Measurements from ENCODE around the gene ASPSCR1. TPM values are rescaled to one million over a fixed set of nuclear protein-coding genes. Genes with fewer than 3 reads are reported as not detected.

The ASPSCR1 gene
- total and polyA plus RNA-seq, 2 of the 13 experiments (the other 11 are each of a cell fraction or from before 2014, with no cell fraction given), result 274 to 314 TPM

DNA sequence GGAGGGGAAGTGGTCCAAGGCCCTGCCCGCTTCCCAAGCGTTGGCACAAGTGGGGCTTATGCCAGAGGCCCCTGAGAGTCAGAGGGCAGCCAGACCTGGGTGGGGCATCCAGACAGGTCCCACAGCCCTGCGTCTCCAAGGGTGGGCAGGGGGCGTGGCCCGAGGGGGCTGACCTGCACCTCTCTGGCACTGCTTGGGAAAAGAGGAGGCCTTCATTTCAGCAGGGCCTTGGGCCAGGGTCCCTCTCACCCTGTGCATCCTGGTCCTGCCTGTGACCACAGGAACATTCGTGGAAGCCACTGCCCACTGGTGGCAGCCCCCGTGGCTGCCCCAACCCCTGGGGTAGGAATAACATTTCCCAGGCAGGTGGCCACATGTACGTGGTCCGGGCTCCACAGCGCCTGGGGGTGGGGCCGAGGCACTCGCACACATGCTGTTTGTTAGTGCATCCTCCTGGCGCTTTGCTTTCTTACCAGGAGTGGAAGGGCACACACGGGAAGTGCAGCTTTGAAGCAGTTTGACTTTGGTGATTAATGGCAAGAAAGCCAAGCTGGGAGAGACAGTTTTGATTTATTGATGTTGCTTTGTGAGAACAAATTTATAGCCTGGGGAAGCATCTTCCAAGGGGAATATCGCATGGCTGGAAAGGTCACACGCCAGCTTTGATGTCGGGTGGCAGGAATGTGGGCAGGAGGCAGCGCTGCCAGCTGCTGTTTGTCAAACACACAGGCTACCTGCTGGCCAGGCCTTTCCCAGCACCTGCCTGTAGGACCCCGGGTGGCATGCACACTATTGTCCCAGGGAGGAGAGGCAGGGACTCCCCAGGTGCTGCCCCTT is 40.9 kb downstream of the ASPSCR1 start (continued):
- TF ChIP-seq, protein P1, sequence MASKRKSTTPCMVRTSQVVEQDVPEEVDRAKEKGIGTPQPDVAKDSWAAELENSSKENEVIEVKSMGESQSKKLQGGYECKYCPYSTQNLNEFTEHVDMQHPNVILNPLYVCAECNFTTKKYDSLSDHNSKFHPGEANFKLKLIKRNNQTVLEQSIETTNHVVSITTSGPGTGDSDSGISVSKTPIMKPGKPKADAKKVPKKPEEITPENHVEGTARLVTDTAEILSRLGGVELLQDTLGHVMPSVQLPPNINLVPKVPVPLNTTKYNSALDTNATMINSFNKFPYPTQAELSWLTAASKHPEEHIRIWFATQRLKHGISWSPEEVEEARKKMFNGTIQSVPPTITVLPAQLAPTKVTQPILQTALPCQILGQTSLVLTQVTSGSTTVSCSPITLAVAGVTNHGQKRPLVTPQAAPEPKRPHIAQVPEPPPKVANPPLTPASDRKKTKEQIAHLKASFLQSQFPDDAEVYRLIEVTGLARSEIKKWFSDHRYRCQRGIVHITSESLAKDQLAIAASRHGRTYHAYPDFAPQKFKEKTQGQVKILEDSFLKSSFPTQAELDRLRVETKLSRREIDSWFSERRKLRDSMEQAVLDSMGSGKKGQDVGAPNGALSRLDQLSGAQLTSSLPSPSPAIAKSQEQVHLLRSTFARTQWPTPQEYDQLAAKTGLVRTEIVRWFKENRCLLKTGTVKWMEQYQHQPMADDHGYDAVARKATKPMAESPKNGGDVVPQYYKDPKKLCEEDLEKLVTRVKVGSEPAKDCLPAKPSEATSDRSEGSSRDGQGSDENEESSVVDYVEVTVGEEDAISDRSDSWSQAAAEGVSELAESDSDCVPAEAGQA (IDR thresholded peaks at IDR 0.05; ENCODE audit: low read depth), result no peak
- TF ChIP-seq, protein P1 (CRISPR knock-in tag; IDR thresholded peaks at IDR 0.05; ENCODE audit: borderline replicate concordance), result no peak
- peak; percentile 4; the same call in 1 of the 2 replicates for TF ChIP-seq THAP11 (CRISPR knock-in tag; IDR thresholded peaks at IDR 0.05)
- TF ChIP-seq EEA1 (CRISPR knock-in tag; IDR thresholded peaks at IDR 0.05; ENCODE audit: borderline replicate concordance), result no peak
- TF ChIP-seq ZC3H13 (CRISPR knock-in tag; IDR thresholded peaks at IDR 0.05), result peak; percentile 76
- no peak for TF ChIP-seq ZNF136 (CRISPR knock-in tag; IDR thresholded peaks at IDR 0.05; ENCODE audit: low read depth)
- TF ChIP-seq POLR2A (IDR thresholded peaks at IDR 0.05; ENCODE audit: insufficient read depth in 1 of 2, low read depth in 2 of 2, low read length in 2 of 2), result no peak; a peak in 1 of 4 replicates
- no peak; the same call in 1 of the 2 replicates for TF ChIP-seq ZNF589 (CRISPR knock-in tag; conservative IDR thresholded peaks at IDR 0.05)
- TF ChIP-seq ZFYVE20 (CRISPR knock-in tag; IDR thresholded peaks at IDR 0.05; ENCODE audit: borderline replicate concordance, low read depth), result no peak
- TF ChIP-seq ZNF230 (CRISPR knock-in tag; IDR thresholded peaks at IDR 0.05), result no peak
- TF ChIP-seq PHF20 (CRISPR knock-in tag; IDR thresholded peaks at IDR 0.05), result no peak
- peak; percentile 94 for TF ChIP-seq RBM22 (optimal IDR thresholded peaks at IDR 0.05; ENCODE audit: low read length)
- no peak for TF ChIP-seq ZNF713 (CRISPR knock-in tag; IDR thresholded peaks at IDR 0.05)
- TF ChIP-seq ZNF260 (CRISPR knock-in tag; IDR thresholded peaks at IDR 0.05; ENCODE audit: borderline replicate concordance, low read depth), result 0 out of 2 replicates have a peak, but pooled peaks have one; percentile 64
- TF ChIP-seq, protein P2, sequence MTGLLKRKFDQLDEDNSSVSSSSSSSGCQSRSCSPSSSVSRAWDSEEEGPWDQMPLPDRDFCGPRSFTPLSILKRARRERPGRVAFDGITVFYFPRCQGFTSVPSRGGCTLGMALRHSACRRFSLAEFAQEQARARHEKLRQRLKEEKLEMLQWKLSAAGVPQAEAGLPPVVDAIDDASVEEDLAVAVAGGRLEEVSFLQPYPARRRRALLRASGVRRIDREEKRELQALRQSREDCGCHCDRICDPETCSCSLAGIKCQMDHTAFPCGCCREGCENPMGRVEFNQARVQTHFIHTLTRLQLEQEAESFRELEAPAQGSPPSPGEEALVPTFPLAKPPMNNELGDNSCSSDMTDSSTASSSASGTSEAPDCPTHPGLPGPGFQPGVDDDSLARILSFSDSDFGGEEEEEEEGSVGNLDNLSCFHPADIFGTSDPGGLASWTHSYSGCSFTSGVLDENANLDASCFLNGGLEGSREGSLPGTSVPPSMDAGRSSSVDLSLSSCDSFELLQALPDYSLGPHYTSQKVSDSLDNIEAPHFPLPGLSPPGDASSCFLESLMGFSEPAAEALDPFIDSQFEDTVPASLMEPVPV (CRISPR knock-in tag; IDR thresholded peaks at IDR 0.05), result no peak; the same call in 1 of the 2 replicates
- TF ChIP-seq ZNF724P (CRISPR knock-in tag; IDR thresholded peaks at IDR 0.05; ENCODE audit: borderline replicate concordance), result no peak
- TF ChIP-seq DR1 (CRISPR knock-in tag; IDR thresholded peaks at IDR 0.05), result no peak
- TF ChIP-seq, protein P3, sequence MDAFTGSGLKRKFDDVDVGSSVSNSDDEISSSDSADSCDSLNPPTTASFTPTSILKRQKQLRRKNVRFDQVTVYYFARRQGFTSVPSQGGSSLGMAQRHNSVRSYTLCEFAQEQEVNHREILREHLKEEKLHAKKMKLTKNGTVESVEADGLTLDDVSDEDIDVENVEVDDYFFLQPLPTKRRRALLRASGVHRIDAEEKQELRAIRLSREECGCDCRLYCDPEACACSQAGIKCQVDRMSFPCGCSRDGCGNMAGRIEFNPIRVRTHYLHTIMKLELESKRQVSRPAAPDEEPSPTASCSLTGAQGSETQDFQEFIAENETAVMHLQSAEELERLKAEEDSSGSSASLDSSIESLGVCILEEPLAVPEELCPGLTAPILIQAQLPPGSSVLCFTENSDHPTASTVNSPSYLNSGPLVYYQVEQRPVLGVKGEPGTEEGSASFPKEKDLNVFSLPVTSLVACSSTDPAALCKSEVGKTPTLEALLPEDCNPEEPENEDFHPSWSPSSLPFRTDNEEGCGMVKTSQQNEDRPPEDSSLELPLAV (CRISPR knock-in tag; conservative IDR thresholded peaks at IDR 0.05; ENCODE audit: low read depth), result no peak
- TF ChIP-seq AHR (CRISPR knock-in tag; IDR thresholded peaks at IDR 0.05), result no peak
- TF ChIP-seq ZNF709 (CRISPR knock-in tag; IDR thresholded peaks at IDR 0.05), result no peak
- TF ChIP-seq ZNF546 (CRISPR knock-in tag; conservative IDR thresholded peaks at IDR 0.05), result no peak
